Calu3 (cell line): ENCODE data around the gene TAF1B. TPM values are rescaled to one million over a fixed set of nuclear protein-coding genes. Genes with fewer than 3 reads are reported as not detected.

Source experiments
- BruUV-seq: library from RNA; stranded (reverse); fragments of 400-500 nt; replicated peaks from 2 replicates; lab custom pipeline; 2021; lab: Mats Ljungman, UMichigan
- CTCF ChIA-PET: fragments of 300-600 bp; sonication (Branson Sonifier 250); formaldehyde crosslinking; loops from one replicate; lab custom pipeline; 2022; ENCODE audit warnings: antibody characterized with exemption; lab: Charles Lee
- DNase-seq: peaks from one replicate; pipeline ENCODE4 v3.0.0; 2022
- H3K27ac Mint-ChIP-seq: one replicate; pipeline ENCODE4 v1.8.0; 2022; ENCODE audit warnings: mixed read lengths; ENCODE audit not compliant: unreplicated experiment
- H3K27me3 Mint-ChIP-seq: one replicate; pipeline ENCODE4 v1.8.0; 2022; ENCODE audit warnings: mixed read lengths; ENCODE audit not compliant: unreplicated experiment
- H3K36me3 Mint-ChIP-seq: one replicate; pipeline ENCODE4 v1.8.0; 2022; ENCODE audit warnings: mild to moderate bottlenecking, moderate library complexity, mixed read lengths; ENCODE audit not compliant: insufficient read depth, unreplicated experiment
- H3K4me1 Mint-ChIP-seq: one replicate; pipeline ENCODE4 v1.8.0; 2022; ENCODE audit warnings: mild to moderate bottlenecking, low read depth, mixed read lengths; ENCODE audit not compliant: unreplicated experiment
- H3K4me3 Mint-ChIP-seq: one replicate; pipeline ENCODE4 v1.8.0; 2022; ENCODE audit warnings: mild to moderate bottlenecking, low read depth, moderate library complexity, mixed read lengths; ENCODE audit not compliant: unreplicated experiment
- H3K9me3 Mint-ChIP-seq: one replicate; pipeline ENCODE4 v1.8.0; 2022; ENCODE audit warnings: low read depth, mixed read lengths; ENCODE audit not compliant: unreplicated experiment
- CTCF ChIP-seq: fragments of 200-600 bp; IDR thresholded peaks from one replicate; pipeline ENCODE4 v1.8.0; 2022; ENCODE audit warnings: antibody characterized with exemption; ENCODE audit not compliant: unreplicated experiment
- intact Hi-C: fragments of 100-400 bp; cut with micrococcal nuclease; formaldehyde crosslinking; loops from one replicate; pipeline ENCODE4 v1.10.0; 2022; ENCODE audit not compliant: unreplicated experiment
- total RNA-seq: library from RNA; stranded (reverse); gene quantifications from 2 replicates; pipeline ENCODE4 v1.2.3, GENCODE V29; 2022

TAF1B gene
- total RNA-seq, 1 experiment from 2014 or later, result 23.0 TPM

- intact Hi-C loops, result no loop called here
- no peak for DNase-seq
- Mint-ChIP-seq H3K4me3 (no peak overlapping the region), H3K4me1 (no peaks in the 10 kb centered on the region), H3K27me3 (no peaks in the 10 kb centered on the region), H3K9me3 (peaks cover 7% of the 10 kb centered on the region), H3K27ac (no peak overlapping the region), H3K36me3 (no peaks in the 10 kb centered on the region)
- no TSS peak for BruUV-seq
- no peak for TF ChIP-seq CTCF
- CTCF ChIA-PET, result no interaction called here
These were observed 40.6 kb downstream of the TAF1B start for GRCh38 chr2:9883897-9884296.

GRCh38 chr2:9884436-9884835 is 41.2 kb downstream of the TAF1B start:
- intact Hi-C loops, result no loop called here
- H3K36me3 Mint-ChIP-seq, result no peaks in the 10 kb centered on the region

GRCh38 chr2:9885036-9885684 is 41.9 kb downstream of the TAF1B start:
- DNase-seq, result no peak
- Mint-ChIP-seq H3K27ac (no peak overlapping the region), H3K27me3 (no peaks in the 10 kb centered on the region), H3K4me3 (no peak overlapping the region), H3K9me3 (peaks cover 7% of the 10 kb centered on the region), H3K4me1 (no peaks in the 10 kb centered on the region), H3K36me3 (no peaks in the 10 kb centered on the region)
- CTCF ChIA-PET, result interaction anchor here (0.7 kb wide), 2 partner anchors 18 to 135 kb away, joined by 3 read pairs; no protein-coding TSS in a partner anchor
- no TSS peak for BruUV-seq
- intact Hi-C loops, result no loop called here
- TF ChIP-seq CTCF, result no peak

More at GRCh38 chr2:9884436-9884835, 41.2 kb downstream of the TAF1B start:
- Mint-ChIP-seq H3K27ac (no peak overlapping the region), H3K27me3 (no peaks in the 10 kb centered on the region), H3K4me1 (no peaks in the 10 kb centered on the region), H3K9me3 (peaks cover 7% of the 10 kb centered on the region), H3K4me3 (no peak overlapping the region)
- no TSS peak for BruUV-seq
- CTCF ChIA-PET, result no interaction called here
- TF ChIP-seq CTCF, result no peak
- DNase-seq, result no peak

GRCh38 chr2:9887513-9887912 is 44.2 kb downstream of the TAF1B start:
- intact Hi-C loops, result no loop called here
- Mint-ChIP-seq H3K27me3 (no peaks in the 10 kb centered on the region), H3K4me1 (no peaks in the 10 kb centered on the region), H3K4me3 (no peak overlapping the region), H3K36me3 (no peaks in the 10 kb centered on the region), H3K9me3 (peaks cover 7% of the 10 kb centered on the region), H3K27ac (no peak overlapping the region)
- DNase-seq, result no peak
- CTCF ChIA-PET, result no interaction called here
- TF ChIP-seq CTCF, result no peak
- BruUV-seq, result no TSS peak
